Midbrain (tissue), 1 donor: ENCODE data around the gene SON.
"Not testable (repeated sequence)": the region's sequence is repeated elsewhere in the genome, so short reads cannot be mapped to it uniquely, and the experiment has no call there.

Source experiments
- DNase-seq: peaks from one replicate; lab custom pipeline; 2025; lab: John Stamatoyannopoulos, UW

Gene SON

DNA sequence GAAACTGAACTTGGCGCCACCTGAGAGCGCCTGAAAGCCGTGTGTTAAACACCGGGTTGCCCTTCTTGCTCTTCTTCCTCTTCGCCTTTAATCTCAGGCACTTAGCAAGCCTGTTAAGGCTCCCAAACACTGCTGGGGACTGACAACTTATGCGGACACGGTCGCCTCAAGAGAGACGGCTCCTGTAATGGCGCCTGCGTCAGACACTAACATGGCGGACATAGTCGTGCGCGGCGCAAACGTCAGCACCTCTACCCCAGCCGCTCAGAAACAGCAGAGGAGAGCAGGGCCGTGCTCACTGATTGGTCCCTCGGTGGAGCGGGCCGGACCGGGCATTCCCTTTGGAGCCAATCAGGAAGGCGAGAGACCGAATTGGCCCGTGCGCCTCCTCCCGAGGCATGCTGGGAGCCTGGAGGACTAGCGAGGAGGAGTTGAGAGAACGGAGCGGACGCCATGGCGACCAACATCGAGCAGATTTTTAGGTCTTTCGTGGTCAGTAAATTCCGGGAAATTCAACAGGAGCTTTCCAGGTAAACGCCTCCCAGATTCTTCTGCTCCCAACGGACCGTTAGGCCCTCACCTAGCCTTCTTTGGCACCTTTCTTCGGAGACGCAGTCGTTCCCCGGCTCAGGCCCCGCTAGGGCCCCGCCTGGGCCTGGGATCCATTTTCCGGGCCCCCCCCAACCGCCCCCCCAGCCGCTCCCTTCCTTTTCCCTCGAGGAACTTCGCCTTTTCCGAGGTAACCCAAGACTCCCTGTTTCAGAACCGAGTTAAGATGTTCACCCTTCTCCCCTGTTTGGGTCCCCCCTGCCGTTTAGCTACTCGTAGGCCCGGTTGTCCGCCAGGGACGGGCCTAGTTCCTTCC is at the start of gene SON:
SON (plus strand) TSS at position 399 of the 865 bp plus-strand sequence; CDS start at position 454, 55 bp downstream.
- DNase-seq: peak; percentile 99

GRCh38 chr21:33493756-33494155 is 49.1 kb upstream of the SON start:
- no peak for DNase-seq

DNA sequence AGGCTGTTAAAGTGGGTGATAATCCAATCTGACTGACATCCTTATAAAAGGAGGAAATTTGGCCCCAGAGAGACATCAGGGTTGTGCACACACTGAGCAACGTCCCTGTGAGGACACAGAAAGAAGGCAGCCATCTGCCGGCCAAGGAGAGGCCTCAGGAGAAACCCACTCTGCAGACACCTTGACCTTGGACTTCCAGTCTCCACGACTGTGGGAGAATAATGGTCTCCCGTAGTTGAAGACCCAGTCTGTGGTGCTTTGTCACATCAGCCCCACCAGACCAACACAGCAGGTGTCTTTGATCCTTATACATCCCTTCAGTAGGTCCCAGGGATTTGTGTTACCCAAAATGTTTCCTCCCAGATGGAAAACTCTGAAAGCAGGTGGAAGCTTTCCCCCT is 47.1 kb upstream of the SON start:
- no peak for DNase-seq

GRCh38 chr21:33496345-33496744 is 46.5 kb upstream of the SON start:
- DNase-seq: no peak

GRCh38 chr21:33505833-33506232 is 37.0 kb upstream of the SON start:
- no peak for DNase-seq

DNA sequence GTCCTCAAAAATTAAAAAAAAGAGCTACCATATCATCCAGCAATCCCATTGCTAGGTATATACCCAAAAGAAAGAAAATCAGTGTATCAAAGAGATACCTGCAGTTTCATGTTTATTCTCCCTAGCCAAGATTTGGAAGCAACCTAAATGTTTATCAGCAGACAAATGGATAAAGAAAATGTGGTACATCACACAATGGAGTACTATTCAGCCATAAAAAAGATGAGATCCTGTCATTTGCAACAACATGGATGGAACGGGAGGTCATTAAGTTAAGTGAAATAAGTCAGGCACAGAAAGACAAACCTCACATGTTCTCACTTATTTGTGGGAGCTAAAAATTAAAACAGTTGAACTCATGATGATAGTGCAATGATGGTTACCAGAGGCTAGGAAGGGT is 35.8 kb upstream of the SON start:
- DNase-seq: not testable (repeated sequence)

GRCh38 chr21:33510826-33511225 is 32.0 kb upstream of the SON start:
- no peak for DNase-seq

- no peak for DNase-seq
Observed at GRCh38 chr21:33511639-33512038, 31.2 kb upstream of the SON start.

DNA sequence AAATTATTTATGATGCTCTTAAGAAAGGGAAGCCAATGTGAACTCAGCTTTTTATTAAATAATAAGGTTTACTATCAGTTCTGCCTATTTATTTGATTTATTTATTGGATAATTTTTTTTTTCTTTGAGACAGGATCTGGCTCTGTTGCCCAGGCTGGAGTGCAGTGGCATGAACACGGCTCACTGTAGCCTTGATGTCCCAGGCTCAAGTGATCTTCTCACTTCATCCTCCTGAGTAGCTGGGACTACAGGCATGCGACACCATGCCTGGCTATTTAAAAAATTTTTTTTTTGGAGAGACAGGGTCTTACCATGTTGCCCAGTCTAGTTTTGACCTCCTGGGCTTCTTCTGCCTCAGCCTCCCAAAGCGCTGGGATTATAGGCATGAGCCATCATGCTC is 30.4 kb upstream of the SON start:
- DNase-seq: no peak

DNA sequence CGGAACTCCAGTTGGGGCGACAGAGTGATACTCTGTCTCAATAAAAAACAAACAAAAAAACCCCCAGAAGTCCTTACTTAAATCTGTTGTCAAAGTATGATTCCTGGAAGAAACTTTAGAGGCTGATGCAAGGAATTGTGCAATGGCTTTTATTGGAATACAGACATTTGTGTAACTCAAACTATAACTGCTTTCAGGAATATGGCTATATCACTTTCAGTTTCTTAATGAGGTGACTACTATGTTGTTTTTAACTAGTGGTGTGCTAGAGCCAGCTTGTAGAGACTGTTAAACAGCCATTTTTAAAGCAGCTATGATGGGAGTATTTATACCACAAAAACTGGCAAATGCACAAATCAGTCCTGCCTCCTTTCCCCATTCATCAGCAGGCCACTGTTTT is 28.6 kb upstream of the SON start:
- no peak for DNase-seq

- DNase-seq: no peak
Observed at GRCh38 chr21:33518899-33519298, 23.9 kb upstream of the SON start.

DNA sequence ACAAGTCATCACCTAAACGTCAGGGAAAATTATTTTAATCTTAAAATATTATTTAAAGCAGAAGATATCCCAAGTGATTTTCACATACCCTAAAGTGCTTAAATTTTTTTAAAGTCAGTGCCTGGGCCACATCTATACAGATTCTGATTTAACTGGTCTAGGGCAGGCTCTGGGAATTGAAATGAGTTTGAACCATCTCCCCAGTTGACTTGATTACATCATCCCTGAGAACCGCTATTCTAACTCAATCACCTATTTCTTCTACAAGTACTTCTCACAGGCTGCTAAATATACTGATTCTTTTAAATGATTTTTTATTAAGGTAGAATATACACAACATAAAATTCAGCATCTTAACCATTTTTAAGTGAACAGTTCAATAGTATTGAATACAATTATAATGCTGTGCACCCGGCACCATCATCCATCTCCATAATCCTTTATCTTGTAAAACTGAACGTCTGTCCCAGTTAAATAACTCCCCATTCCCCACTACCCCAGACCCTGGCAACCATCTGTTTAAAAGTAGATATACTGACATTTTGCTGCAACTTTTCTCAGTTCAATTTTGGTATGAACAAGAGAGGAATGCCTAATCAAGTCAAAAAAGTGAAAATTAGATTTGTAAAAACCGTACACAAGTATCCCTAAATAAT is 20.4 kb upstream of the SON start:
- no peak for DNase-seq

GRCh38 chr21:33522953-33523349 is 19.9 kb upstream of the SON start:
- no peak for DNase-seq

DNA sequence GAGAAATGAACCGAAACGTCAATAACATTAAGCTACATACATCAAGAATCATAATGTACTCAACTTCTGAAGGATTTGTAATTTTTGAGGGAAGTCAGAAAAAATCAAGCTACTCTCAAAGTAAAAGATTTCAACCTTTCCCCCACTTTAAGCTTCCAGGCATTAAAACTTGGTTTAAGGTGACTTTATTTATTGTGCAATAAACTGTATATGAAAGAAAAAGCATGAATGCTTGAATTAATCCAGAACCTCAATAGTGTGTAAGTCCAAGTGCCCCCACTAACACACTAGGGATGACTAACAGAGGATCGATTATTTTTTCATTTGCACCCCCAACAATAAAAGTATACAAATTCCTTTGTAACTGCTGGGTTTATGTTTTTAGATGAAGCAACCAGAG is 11.8 kb upstream of the SON start:
- DNase-seq: no peak

- no peak for DNase-seq
Observed at GRCh38 chr21:33537212-33537611, 5.6 kb upstream of the SON start.

- DNase-seq: no peak
Observed at GRCh38 chr21:33539616-33540015, 3.2 kb upstream of the SON start.

- no peak for DNase-seq
Observed at GRCh38 chr21:33540711-33541104, 2.1 kb upstream of the SON start.

GRCh38 chr21:33541105-33541711 is 1.6 kb upstream of the SON start:
- DNase-seq: no peak

GRCh38 chr21:33541756-33542639 is 840 bp upstream of the SON start, which contains the start of gene GART:
TSS of gene GART (minus strand) at chr21:33542117. CDS start at chr21:33539315, 2,802 bp downstream.
- DNase-seq: peak; percentile 81

DNA sequence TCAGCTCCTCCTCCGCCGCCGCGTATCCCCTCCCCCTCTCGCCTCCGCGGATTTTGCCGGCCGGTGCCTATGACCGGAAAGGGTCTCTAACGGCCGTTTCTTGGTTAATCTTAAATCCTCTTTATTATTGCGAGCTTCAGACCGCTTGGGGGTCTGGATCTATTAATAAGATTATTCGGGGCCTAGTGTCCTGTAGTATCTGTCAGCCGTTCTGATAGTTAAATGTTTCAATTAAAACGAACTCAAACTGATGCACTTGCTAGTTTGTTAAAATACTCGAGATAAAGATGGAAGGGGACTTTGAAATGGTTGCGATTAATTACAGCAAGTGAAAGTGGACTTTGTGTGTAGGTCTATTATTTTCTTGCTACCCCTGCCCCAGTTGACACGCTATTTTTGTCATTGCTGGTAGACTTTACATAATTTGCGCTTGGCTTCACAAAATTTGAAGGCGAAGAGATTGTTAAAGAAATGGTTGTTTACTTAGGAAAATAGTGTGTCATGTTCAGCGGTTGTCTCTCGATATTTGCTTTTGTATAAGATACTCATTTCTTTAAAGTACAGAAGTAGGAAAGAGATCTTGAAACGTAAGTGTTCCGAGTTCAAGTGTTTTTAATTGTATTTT is 779 bp downstream of the SON start:
- no peak for DNase-seq

GRCh38 chr21:33544451-33545195 is 1.8 kb downstream of the SON start:
- DNase-seq: no peak
